Epidermal melanocyte (primary cell): ENCODE results near the gene ANKUB1.

Experiments used
- DNase-seq: peaks from one replicate; pipeline ENCODE4 v3.0.0; 2011; ENCODE audit warnings: low spot score; ENCODE audit not compliant: insufficient read length

ANKUB1 gene

DNA sequence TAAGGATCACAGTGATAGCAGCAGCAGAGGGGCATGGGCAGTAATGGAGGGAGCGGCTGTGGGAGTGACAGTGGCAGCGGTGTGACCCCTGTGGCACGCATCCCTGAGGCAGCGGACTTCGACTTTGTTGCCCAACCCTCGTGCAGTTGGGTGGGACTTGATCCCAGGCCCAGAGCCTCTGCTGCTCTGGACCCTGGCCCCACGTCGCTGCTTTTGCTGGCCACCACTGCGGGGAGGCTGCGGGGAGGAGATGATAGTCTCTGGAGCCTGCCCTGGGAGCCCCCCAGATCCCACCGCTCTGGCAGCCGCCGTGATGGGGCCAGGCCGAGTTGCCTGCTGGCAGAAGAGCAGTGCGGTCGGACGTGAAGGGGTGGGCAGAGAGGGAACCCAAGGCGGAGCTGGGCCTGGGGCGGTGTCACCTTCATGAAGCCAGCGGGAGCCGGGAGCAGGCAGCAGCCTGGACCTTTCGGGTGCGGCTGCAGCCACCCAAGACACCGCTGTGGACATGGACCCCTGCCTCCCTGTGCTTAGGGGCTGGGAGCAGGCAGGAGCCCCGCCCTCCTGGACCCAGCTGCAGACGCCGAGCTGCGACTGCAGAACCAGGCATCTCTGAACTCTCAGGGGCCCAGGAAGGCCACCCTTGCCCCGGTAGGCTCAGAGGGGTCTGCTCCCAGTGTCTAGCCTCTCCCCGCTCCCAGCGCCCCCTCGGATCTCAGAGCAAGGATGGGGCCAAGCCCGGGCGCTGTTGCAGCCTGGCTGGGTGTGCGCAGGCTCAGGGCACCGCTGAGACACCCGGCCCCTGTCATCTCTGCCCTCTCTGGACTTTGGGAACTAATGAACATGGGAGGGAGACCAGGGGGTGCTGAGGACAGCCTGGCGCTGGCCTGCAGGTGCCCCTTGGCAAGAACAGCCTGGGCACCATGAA, 78.4 kb downstream of the ANKUB1 start:
- no peak for DNase-seq
